ENCODE results near the gene RAVER2.

Gene RAVER2

GRCh38 chr1:64881281-64881680, 136.4 kb downstream of the RAVER2 start:
- Histone ChIP-seq H3K4me3 (ENCODE audit: low read depth, low read length) (no peak overlapping the region), H3K27me3 (no peaks in the 10 kb centered on the region), H3K9me3 (no peaks in the 10 kb centered on the region), H3K4me1 (no peaks in the 10 kb centered on the region), H3K36me3 (no peaks in the 10 kb centered on the region)
- DNase-seq = no peak
- TF ChIP-seq CTCF (IDR thresholded peaks at IDR 0.05; ENCODE audit: low read depth, low read length) = no peak

Measured in BE2C (cell line).